OCI-LY7 (cell line): ENCODE data around the gene MYH2.

Source experiments
- EZH2phosphoT487 ChIP-seq: fragments of 200-600 bp; sonication (generic); IDR thresholded peaks from 2 replicates; pipeline ENCODE4 v1.6.1; 2018; ENCODE audit warnings: low read depth, borderline replicate concordance, mild to moderate bottlenecking, mixed run types, antibody characterized with exemption, low read length, moderate library complexity, mixed read lengths
- TF ChIP-seq, protein P1 (sequence below): fragments of 200-600 bp; sonication (generic); conservative IDR thresholded peaks from 2 replicates; pipeline ENCODE4 v1.5.1; 2014; ENCODE audit warnings: mild to moderate bottlenecking, antibody characterized with exemption, low read length, moderate library complexity, mixed read lengths

DNA sequence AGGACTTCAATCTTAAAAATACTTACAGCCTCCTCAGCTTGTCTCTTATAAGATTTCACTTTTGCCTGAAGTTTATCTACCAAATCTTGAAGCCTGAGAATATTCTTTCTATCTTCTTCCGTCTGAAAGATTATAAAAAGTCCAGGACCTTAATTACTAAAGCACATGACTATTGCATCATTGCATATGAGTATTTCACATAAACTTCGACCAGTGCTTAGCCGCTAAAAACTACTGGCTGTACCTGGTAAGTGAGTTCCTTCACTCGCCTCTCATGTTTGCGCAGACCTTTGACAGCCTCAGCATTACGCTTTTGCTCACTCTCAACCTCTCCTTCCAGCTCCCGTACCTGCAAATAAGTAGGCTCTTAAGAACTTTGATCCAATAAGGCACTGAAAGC is 26.4 kb downstream of the MYH2 start:
- TF ChIP-seq, protein P1, sequence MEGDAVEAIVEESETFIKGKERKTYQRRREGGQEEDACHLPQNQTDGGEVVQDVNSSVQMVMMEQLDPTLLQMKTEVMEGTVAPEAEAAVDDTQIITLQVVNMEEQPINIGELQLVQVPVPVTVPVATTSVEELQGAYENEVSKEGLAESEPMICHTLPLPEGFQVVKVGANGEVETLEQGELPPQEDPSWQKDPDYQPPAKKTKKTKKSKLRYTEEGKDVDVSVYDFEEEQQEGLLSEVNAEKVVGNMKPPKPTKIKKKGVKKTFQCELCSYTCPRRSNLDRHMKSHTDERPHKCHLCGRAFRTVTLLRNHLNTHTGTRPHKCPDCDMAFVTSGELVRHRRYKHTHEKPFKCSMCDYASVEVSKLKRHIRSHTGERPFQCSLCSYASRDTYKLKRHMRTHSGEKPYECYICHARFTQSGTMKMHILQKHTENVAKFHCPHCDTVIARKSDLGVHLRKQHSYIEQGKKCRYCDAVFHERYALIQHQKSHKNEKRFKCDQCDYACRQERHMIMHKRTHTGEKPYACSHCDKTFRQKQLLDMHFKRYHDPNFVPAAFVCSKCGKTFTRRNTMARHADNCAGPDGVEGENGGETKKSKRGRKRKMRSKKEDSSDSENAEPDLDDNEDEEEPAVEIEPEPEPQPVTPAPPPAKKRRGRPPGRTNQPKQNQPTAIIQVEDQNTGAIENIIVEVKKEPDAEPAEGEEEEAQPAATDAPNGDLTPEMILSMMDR: no peak
- no peak for TF ChIP-seq EZH2phosphoT487
